HG02610 (cell line): ENCODE data around the gene TAOK2.
"Not testable (repeated sequence)": the region's sequence is repeated elsewhere in the genome, so short reads cannot be mapped to it uniquely, and the experiment has no call there.

ENCODE experiments used
- ATAC-seq: cut with Tn5 transposase; IDR thresholded peaks from one replicate; pipeline ENCODE4 v1.9.1; 2021; ENCODE audit warnings: mild to moderate bottlenecking, moderate library complexity; ENCODE audit not compliant: unreplicated experiment

Gene TAOK2

DNA sequence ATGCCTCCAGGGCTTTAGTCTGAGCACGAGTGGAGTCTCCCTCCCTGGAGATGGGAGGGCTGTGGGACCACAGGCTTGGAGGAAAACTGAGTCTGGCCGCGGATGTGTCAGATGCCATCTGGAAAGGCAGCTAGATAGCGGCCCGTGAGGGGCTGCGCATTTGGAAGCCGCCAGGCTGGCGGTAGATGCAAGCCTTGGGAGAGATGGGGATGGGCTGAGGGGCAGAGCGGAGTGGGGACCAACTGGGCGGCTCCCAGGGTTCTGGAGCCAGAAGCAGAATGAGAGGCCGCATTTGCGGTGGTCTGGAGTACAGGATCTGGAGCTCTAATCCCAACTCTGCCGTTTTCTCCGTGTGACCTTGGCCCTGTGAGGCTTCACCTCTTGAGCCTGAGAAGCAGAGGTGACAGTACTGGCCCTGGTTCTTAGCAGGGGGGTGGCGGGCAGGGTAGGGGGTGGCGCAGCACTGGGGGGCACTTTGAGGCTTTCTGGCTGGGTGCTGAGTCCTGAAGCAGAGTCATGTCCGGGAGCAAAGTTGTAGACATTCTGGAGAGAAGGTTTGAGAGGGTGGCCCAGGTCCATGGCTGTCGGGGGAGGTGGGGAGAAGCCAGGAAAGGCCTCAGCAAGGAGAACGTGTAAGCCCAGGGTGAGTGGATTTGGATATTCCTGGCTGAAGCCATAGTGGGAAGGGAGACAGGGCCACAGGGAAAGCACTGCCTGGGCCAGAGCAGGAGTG, 29.1 kb downstream of the TAOK2 start:
- no peak for ATAC-seq

DNA sequence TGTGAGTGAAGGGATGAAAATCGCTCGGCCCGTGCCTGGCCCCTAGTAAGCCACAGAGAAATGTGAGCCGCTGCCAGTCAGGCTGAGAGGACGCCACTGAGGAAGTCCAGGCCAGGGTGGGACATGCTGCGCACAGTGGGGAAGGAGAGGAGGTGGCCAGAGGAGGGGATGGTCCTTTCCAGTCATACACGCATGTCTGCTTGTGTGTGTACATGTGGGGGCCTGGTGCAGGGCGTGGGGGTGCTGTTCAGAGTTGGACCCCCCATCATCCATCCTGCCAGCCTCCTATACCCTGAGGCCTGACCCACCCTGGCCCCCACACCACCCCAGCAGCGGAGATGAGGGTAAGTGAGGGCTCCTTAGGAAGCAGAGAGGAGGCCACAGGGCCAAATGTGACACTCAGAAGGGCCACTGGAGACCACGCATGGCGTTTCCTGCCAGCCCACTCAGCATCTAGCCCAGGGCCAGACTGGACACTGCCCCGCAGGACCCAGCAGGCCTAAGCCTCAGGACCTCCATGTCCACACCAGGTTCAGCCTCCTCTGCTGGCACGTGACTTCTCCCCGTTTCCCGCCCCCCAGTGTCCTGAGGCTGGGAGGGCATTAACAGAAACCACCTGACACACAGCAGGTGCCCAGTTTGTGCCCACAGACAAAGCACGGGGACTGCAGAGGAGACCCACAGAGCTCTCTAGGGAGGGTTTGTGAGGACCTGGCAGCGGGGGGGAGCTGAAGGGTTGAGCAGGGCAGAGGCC, 30.2 kb downstream of the TAOK2 start:
- ATAC-seq: no peak

DNA sequence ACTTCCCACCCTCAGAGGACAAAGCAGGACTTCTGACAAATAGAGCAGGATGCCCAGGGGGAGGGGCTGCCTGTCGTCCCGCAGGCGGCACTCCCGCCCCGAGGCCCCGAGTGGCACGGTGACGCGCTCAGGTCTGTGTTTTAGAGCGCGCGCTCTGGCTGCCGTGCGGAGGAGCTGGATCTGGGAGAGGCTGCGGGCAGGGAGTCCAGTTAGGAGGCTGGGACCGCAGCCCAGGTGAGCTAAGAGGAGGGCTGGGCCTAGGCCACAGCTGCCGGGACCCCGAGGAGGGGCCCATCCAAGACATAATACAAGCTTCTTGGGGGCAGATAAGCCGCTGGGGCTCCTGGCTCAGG, 30.7 kb downstream of the TAOK2 start:
- no peak for ATAC-seq

DNA sequence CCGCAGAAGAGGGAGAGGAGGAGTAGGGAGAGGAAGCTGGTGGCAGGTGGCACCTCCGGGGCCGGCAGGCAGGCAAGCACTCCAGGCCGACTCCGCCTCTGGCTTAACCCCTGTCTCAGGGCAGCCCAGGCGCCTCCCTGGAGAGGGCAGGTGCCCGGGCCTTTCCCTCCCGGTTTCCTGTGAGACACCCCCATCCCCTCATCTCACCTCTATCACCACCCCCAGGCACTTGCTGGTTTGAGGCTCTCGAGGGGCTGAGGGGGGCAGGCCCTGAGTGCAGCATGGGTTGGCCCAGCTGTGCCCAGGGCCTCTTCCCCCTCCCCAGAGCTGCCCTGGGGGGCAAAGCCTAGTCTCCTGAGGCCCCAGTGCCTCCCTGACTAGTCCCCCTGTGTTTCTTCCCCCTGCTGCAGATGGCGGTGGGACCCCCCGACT, 31.2 kb downstream of the TAOK2 start:
- ATAC-seq: no peak

DNA sequence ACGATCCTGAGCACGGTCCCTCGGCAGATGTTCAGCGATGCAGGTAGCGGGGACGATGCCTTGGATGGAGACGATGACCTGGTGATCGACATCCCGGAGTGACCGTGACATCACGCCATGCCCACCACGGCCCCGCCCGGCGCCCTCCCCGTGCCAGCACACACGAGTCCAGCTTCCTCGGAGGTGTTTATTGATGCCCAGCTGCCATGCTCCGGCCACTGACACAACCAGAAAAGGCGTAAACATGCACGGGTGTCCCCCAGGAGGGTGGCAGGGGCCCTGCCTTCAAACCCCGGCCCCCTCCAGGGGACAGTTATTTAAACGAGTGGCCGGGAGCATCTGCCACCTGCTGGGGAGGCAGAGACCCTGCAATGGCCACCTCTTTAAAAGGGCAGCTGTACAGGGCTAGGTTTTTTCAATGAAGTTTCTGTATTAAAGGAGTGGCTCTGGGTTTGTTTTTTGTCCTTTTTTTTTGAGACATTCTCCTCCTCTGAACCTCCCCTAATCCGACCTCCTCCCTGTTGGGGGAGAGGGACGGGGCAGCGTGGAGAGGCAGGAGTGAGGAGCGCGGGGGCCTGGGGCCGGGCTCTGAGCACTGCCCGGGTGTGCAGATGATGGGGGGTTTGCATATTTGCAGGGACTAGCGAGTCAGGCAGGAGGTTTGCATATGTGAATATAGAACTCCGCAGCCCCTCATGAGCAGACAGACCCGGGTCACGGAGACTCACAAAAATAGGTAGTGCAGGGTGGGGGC, 31.9 kb downstream of the TAOK2 start:
- no peak for ATAC-seq

DNA sequence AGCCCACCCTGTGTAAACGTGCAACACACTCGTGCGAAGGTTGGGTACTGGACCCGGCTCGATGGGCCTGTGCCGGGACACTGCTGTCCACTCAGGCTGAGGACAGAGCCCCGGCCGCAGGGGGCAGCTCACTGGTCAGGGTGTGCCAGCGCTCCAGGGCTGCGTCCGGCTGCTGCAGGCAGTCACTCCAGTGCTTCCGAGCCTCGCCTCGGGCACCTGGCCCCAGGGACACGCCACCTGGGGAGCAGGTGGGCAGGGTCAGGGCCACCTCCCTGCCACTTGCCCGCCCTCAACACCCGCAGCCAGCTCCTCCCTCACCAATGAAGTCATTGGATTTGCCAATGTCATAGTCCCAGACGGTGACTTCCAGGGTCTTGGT, 32.4 kb downstream of the TAOK2 start:
- ATAC-seq: no peak

DNA sequence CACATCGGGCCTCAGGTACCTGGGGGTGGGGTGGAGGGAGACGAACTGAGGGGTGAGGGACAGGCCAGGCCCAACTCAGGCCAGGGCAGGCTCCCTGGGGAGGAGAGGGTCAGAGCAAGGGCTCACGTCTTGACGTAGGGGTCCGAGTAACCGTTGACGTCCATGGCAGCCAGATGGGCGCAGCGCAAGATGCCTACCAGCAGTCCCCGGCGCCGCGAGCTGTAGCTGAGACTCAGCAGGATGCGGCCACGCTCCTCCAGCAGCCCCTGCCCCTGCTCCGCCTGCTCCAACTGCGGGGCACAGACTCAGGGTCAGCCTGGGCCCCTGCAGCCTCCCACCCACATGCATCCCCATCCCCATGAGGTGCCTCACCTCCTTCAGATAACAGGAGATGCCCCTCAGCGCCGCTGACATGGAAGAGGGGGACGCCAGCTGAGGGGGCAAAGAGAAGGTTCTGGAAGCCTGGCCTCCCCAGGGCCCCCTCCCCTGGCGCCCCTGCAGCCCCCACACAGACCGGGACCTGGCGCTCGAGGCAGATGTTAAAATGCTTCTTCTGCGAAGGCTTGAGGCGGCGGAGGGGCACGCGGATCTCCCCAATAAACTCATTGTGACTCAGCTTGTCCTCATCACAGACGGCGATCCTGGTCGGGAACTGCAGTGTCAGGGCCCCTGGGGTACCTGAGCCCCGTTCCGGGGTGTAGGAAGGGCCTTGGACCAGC, 33.1 kb downstream of the TAOK2 start:
- ATAC-seq: no peak

DNA sequence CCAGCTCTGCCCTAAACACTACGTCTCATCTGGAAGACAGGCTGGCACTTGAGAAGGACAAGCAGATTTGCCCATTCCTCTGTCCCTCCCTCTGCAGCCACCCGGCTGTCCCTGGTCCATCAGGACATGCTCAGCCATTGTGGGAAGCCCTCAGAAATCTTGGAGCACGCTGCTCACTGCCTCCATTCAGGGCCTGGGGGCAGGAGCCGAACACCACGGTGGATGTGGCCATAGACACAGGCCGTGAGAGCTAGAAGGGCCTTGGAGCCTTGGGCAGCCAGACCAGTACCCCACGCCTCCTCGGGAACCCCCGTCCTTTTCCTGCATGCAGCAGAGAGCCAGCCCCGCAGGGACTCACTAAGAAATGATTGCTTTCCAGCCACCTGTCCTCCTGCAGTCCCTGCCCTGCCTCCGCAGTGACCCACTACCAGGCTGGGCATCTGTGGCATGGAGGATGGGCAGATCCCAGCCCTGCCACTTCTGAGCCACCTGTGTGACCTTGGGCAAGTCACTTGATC, 33.8 kb downstream of the TAOK2 start:
- ATAC-seq: no peak

DNA sequence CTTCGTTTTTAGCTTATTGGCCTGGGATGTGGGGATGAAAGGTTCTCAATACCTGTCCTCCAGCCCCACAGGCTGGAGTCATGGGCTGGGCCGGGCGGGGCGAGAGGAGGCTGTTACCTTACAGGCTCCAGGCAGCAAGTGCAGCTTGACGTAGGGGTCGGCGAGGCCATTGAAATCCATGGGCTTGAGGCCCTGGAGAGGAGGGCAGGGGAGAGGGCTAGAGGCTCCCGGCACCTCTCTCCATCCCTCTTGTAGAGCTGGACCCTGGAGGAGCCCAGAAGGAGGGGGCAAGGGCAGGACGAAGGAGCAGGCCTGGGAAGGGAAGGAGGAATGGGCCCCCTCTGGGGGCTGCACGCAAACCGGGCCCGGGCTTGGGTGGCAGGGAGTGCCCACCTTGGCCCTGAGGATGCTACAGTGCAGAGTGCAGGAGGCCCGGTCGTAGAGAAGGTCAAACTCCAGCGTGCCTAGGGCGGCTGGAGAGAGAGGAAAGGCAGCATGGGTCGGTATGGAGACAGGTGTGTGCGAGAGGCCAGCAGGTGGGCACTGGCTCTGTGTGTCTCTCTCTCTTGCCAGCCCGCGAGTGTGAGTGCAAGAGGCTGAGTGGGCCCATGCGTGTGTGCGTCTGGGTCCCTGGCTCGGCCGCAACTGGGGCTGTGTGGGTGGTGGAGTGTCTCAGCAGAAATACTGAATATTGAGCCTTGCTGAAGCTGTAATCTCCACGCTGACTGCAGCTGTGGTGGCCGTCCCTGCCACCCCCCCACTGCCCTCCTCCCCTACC, 35.6 kb downstream of the TAOK2 start:
- no peak for ATAC-seq

DNA sequence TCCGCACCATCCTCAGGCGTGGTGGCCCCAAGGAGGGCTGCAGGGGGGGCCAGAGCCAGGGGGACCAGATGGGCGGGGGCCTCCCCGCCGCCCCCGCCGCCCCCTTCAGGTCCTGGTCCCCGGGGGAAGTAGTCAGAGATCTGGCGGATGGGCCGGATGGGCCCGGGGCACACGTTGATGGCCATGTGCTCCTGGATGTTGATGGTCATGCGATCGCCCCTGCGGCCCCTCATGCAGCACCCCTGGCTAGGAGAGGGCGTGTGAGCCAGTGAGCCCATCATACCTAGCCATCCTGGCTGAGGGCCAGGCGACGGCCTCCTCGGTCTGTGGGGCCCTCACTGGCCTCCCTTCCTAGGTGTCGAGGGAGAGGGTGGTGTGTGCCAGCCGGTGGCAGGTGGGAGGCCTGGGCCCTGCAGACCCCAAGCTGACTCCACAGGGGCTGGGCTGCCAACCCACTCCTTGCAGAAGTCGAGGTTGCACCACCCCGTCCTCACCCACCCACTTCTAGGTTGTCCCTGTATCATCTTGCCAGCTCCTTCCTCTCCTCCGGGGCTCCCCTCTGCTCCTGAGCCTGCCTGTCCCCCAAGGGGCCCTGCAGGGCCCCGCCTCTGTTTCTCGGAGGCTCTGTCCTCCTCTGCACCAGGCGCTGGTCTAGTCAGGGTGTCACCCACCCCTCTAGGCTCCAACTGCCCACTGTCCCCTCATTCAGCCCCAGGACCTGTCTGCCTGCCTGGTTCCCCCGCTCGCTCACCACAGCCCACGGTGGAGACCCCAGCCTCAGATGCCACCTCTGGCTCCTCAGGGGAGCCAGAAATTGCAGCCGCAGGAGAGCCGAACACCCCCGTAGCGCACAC, 36.5 kb downstream of the TAOK2 start:
- no peak for ATAC-seq

DNA sequence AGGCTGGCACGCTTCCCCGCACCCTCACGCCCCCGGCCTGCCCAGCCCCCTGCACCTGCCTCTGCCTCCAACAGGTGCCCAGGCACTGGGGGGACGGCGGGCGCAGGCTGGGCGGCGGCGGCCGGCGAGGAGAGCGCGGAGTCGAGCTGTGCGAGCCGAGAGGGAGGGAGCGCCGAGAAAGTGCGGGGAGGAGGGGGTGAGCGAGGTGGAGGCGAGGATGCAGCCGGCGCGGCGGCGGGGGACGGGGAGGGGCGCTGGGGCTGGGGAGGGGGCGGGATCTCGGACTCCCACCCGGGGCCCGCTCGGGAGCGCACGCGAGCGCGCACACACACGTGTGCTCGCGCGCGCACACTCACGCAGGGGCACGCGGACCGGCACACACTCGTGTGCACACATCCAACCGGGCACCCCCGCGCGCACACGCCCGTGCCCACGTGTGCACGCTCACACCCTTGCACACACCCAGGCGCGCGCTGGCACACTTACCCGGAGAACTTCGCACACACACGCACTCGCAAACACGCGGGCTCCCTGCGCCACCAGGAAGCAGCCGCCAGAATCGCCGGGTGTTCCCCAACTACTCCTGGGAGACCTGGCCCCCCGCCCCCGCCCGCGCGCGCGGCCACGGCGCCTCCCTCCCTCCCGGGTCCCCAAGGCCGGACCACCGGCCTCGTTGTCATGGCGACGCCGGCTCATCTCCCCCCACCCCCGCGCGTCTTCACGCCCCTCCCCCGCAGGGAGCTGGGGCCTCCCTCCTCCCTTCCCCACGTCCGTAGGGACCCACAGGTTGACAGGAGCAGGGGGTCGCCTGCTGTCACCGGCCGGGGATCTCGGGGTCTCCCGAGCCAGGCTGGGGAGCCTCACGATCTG, 37.4 kb downstream of the TAOK2 start, which contains the start of gene DOC2A:
Gene DOC2A, minus strand, starts transcription at position 184 of the 870 bp plus-strand sequence. CDS start 805 bp downstream, outside the sequence.
- no peak for ATAC-seq

DNA sequence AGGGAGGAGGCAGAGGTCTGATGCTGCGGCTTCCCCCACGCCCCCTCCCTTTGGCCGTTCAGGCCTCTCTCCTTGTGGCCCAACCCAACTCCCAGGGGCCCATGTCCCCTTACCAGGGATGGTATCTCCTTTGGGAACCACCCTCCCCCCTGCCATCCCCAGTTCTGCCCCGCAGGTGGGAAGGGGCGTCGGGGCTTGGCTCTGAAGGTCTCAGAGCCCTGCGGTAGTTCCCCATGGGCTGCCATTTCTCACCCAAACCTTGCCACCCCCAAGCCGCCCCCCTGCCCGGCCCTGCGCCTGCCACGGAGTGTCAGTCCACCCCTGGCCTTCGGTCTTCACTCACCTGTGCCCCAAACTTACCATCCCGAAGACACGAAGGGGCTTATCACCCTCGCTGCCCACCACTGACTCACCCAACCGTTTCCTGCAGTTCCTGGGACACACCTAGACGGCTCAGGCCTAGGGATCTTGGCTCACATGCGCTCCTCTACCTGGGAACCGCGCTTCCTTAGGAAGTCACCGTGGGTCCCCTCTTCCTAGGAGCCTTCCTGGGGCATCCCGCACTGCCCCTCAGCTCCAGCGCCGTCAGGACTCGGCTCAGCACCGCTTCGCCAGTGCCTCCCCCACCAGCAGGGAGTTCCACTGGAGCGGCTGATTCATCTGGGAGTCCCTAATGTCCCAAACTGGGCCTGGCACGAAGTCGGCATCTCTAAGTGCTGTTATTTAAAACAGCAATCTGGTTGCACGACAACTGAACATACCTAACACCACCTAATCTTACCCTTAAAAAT, 38.2 kb downstream of the TAOK2 start:
- ATAC-seq: no peak

DNA sequence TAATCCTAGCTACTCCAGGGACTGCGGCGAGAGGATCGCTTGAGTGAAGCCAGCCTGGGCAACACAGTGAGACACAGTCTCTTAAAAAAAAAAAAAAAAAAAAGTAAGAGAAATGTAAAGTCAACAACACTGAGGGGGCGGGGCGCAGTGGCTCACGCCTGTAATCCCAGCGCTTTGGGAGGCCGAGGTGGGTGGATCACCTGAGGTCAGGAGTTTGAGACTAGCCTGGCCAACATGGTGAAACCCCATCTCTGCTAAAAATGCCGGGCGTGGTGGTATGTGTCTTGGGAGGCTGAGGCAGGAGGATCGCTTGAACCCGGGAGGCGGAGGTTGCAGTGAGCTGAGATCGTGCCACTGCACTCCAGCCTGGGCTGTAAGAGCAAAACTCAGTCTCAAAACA, 38.9 kb downstream of the TAOK2 start:
- ATAC-seq: not testable (repeated sequence)

DNA sequence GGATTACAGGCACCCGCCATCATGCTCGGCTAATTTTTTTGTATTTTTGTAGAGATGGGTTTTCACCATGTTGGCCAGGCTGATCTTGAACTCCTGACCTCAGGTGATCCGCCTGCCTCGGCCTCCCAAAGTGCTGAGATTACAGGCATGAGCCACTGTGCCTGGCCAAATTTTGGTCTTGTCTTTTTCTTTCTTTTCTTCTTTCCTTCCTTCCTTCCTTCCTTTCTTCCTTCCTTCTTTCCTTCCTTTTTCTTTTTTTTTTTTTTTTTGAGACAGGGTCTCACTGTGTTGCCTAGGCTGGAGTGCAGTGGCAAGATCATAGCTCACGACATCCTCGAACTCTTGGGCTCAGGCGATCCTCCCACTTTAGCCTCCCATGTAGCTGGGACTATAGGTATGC, 41.8 kb downstream of the TAOK2 start:
- ATAC-seq: not testable (repeated sequence)

DNA sequence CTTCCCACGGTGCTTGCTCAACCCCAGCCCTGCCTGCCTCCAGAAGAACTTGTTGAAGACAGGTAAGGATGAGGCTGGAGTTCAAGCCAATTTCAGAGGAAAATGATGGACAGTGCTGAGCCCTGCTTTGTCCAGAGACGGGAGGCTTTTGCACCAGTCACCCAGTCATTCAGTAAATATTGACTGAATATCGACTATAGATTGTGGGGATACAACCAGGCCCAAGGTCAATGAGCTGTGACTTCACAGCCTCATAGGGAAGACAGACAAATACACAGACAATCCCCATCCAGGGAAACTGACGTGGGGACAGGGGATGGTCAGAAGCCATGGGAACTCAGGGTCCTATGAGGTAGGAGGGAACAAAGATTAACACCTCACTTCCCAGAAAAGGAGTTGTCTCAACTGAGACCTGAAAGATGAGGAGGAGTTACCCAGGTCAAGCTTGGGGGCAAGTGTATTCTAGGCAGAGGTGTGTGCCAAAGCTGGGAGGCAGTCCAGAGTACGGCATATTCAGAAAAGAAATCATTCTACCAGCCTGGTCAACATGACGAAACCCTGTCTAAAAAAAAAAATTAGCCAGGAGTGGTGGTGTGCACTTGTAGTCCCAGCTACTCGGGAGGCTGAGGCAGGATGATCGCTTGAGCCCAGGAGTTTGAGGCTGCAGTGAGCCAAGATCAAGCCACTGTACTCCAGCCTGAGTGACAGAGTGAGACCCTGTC, 43.0 kb downstream of the TAOK2 start:
- no peak for ATAC-seq

DNA sequence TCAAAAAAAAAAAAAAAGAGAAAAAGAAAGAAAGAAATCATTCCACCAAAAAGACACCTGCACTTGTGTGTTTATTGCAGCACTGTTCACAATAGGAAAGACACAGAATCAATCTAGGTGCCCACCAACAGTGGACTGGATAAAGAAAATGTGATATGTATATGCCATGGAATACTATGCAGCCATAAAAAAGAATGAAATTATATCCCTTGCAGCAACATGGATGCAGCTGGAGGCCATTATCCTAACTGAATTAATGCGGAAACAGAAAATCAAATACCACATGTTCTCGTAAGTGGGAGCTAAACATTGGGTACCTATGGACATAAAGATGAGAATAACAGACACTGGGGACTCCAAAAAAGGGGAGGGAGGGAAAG, 43.6 kb downstream of the TAOK2 start:
- no peak for ATAC-seq

DNA sequence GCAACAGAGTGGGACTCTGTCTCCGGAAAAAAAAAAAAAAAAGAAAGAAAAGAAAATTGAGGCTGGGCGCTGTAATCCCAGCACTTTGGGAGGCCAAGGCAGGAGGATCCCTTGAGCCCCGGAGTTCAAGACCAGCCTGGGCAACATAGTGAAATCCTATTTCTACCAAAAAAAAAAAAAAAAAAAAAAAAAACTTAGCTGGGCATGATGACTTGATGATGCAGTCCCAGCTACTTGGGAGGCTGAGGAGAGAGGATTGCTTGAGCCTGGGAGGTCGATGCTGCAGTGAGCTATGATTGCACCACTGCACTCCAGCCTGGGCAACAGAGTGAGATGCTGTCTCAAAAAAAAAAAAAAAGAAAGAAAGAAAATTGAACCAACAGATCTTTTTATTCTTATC, 44.3 kb downstream of the TAOK2 start:
- ATAC-seq: not testable (repeated sequence)
